GM23338 (cell line): ENCODE measurements around the gene PDSS1. TPM values are rescaled to one million over a fixed set of nuclear protein-coding genes. Genes with fewer than 3 reads are reported as not detected.

ENCODE experiments used
- ATAC-seq: fragments of 200-7000 bp; cut with Tn5 transposase; 3 replicates; pipeline ENCODE4 v1.9.1; 2020
- DNase-seq: peaks from one replicate; pipeline ENCODE4 v3.0.0-alpha.2; 2015; ENCODE audit warnings: low spot score
- H2AFZ ChIP-seq: fragments of 200-600 bp; sonication (generic); 2 replicates; pipeline ENCODE4 v1.8.0; 2016; ENCODE audit warnings: antibody characterized with exemption, mild to moderate bottlenecking, moderate library complexity
- H3F3A ChIP-seq: fragments of 200-600 bp; sonication (generic); replicated peaks from 2 replicates; pipeline ENCODE4 v1.8.0; 2017; ENCODE audit warnings: antibody characterized with exemption, mixed run types, low read depth
- H3K27ac ChIP-seq: fragments of 200-600 bp; sonication (generic); 2 replicates; pipeline ENCODE4 v1.6.1; 2016; ENCODE audit warnings: low read depth
- H3K27me3 ChIP-seq: fragments of 200-600 bp; sonication (generic); 2 replicates; pipeline ENCODE4 v1.8.0; 2016; ENCODE audit warnings: mild to moderate bottlenecking, mixed run types, moderate library complexity; ENCODE audit not compliant: insufficient read depth
- H3K36me3 ChIP-seq: fragments of 200-600 bp; sonication (generic); 2 replicates; pipeline ENCODE4 v1.8.0; 2016; ENCODE audit warnings: mild to moderate bottlenecking; ENCODE audit not compliant: insufficient read depth
- H3K4me1 ChIP-seq: fragments of 200-600 bp; sonication (generic); 2 replicates; pipeline ENCODE4 v1.8.0; 2016; ENCODE audit warnings: mild to moderate bottlenecking, moderate library complexity; ENCODE audit not compliant: insufficient read depth
- H3K4me2 ChIP-seq: fragments of 200-600 bp; sonication (generic); 2 replicates; pipeline ENCODE4 v1.7.1; 2017; ENCODE audit warnings: mixed run types
- H3K4me3 ChIP-seq: fragments of 200-600 bp; sonication (generic); 2 replicates; pipeline ENCODE4 v1.6.1; 2016; ENCODE audit warnings: mixed run types
- H3K79me2 ChIP-seq: fragments of 200-600 bp; sonication (generic); replicated peaks from 2 replicates; pipeline ENCODE4 v1.8.0; 2017; ENCODE audit warnings: mild to moderate bottlenecking; ENCODE audit not compliant: insufficient read depth
- H3K9me2 ChIP-seq: fragments of 200-600 bp; sonication (generic); 2 replicates; pipeline ENCODE4 v1.8.0; 2017; ENCODE audit not compliant: insufficient read depth
- H4K20me1 ChIP-seq: fragments of 200-600 bp; sonication (generic); replicated peaks from 2 replicates; pipeline ENCODE4 v1.8.0; 2017; ENCODE audit warnings: mild to moderate bottlenecking; ENCODE audit not compliant: insufficient read depth
- H3K27ac Mint-ChIP-seq: 2 replicates; pipeline ENCODE4 v1.8.0; 2020; ENCODE audit warnings: inconsistent platforms, mild to moderate bottlenecking, moderate library complexity, mixed read lengths
- H3K27me3 Mint-ChIP-seq: 3 replicates; pipeline ENCODE4 v1.8.0; 2022; ENCODE audit warnings: low read depth, mild to moderate bottlenecking, moderate library complexity, mixed read lengths, inconsistent platforms; ENCODE audit not compliant: insufficient read depth, poor library complexity
- H3K36me3 Mint-ChIP-seq: 3 replicates; pipeline ENCODE4 v1.8.0; 2021; ENCODE audit warnings: low read depth, mild to moderate bottlenecking, inconsistent platforms, moderate library complexity, mixed read lengths
- H3K4me1 Mint-ChIP-seq: 3 replicates; pipeline ENCODE4 v1.8.0; 2020; ENCODE audit warnings: mild to moderate bottlenecking, inconsistent platforms, mixed read lengths
- H3K4me3 Mint-ChIP-seq: 3 replicates; pipeline ENCODE4 v1.8.0; 2021; ENCODE audit warnings: moderate library complexity, mild to moderate bottlenecking, inconsistent platforms, mixed read lengths
- H3K9me3 Mint-ChIP-seq: 3 replicates; pipeline ENCODE4 v1.8.0; 2020; ENCODE audit warnings: moderate library complexity, mild to moderate bottlenecking, inconsistent platforms, mixed read lengths
- CREB1 ChIP-seq: fragments of 250-450 bp; sonication (Bioruptor Pico); IDR thresholded peaks from 2 replicates; pipeline ENCODE4 v1.5.0; 2020; ENCODE audit warnings: low read depth, mild to moderate bottlenecking, moderate library complexity
- CTCF ChIP-seq, 2 experiments: fragments of 200-600 bp in 1 of 2; sonication (generic) in 1 of 2; conservative IDR thresholded peaks; 2 replicates each; pipeline versions ENCODE4 v1.5.1 to v1.6.1; 2016 to 2017; ENCODE audit warnings: antibody characterized with exemption in 2 of 2, low read depth in 2 of 2, mild to moderate bottlenecking in 2 of 2, moderate library complexity in 1 of 2
- EZH2phosphoT487 ChIP-seq: fragments of 200-600 bp; sonication (generic); IDR thresholded peaks from one replicate; pipeline ENCODE4 v1.8.1; 2018; ENCODE audit warnings: antibody characterized with exemption; ENCODE audit not compliant: unreplicated experiment
- JUNB ChIP-seq: IDR thresholded peaks from one replicate; pipeline ENCODE4 v1.6.1; 2016; ENCODE audit warnings: antibody characterized with exemption; ENCODE audit not compliant: unreplicated experiment
- REST ChIP-seq: IDR thresholded peaks from one replicate; pipeline ENCODE4 v1.6.1; 2018; ENCODE audit warnings: antibody characterized with exemption; ENCODE audit not compliant: unreplicated experiment
- STAT1 ChIP-seq: IDR thresholded peaks from one replicate; pipeline ENCODE4 v1.6.1; 2016; ENCODE audit warnings: antibody characterized with exemption; ENCODE audit not compliant: unreplicated experiment
- ZNF331 ChIP-seq: fragments of 250-450 bp; sonication (Bioruptor Pico); IDR thresholded peaks from 2 replicates; pipeline ENCODE4 v1.5.0; 2020; ENCODE audit warnings: low read depth, mild to moderate bottlenecking, moderate library complexity
- polyA plus RNA-seq: library from polyadenylated mRNA; unstranded; fragments of >200 nt; fragmentation: Nextera tagmentation; extraction: Ambion mirVana; gene quantifications from 2 replicates; pipeline ENCODE4 v1.2.1, GENCODE V29; 2016
- total RNA-seq: library from RNA; depleted of rRNA; stranded (reverse); fragments of >200 nt; shearing (Covaris generic); gene quantifications from 2 replicates; pipeline ENCODE4 v1.2.3, GENCODE V29; 2014
- TF ChIP-seq, protein P1 (sequence below): IDR thresholded peaks from 2 replicates; pipeline ENCODE4 v1.6.1; 2016; ENCODE audit warnings: antibody characterized with exemption

The PDSS1 gene
- total and polyA plus RNA-seq, 2 experiments from 2014 or later = 21.5 to 26.2 TPM

GRCh38 chr10:26739071-26739631 lies 41.6 kb downstream of the PDSS1 start (continued):
- TF ChIP-seq JUNB = no peak
- no peak for TF ChIP-seq REST
- no peak for TF ChIP-seq CREB1
- no peak for TF ChIP-seq CTCF (conservative IDR thresholded peaks at IDR 0.05; ENCODE audit: low read depth in 2 of 2)
- TF ChIP-seq, protein P1, sequence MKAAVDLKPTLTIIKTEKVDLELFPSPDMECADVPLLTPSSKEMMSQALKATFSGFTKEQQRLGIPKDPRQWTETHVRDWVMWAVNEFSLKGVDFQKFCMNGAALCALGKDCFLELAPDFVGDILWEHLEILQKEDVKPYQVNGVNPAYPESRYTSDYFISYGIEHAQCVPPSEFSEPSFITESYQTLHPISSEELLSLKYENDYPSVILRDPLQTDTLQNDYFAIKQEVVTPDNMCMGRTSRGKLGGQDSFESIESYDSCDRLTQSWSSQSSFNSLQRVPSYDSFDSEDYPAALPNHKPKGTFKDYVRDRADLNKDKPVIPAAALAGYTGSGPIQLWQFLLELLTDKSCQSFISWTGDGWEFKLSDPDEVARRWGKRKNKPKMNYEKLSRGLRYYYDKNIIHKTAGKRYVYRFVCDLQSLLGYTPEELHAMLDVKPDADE = no peak

GRCh38 chr10:26741368-26741767 lies 43.9 kb downstream of the PDSS1 start:
- DNase-seq (no peak), ATAC-seq (no peak)
- H3F3A ChIP-seq = no peaks in the 10 kb centered on the region
- no peak overlapping the region for H3K4me2 ChIP-seq
- Mint-ChIP-seq H3K4me1 (peaks cover 11% of the 10 kb centered on the region), H3K4me3 (no peak overlapping the region), H3K36me3 (peaks cover 77% of the 10 kb centered on the region), H3K27me3 (peaks cover 5% of the 10 kb centered on the region), H3K27ac (no peak overlapping the region), H3K9me3 (no peaks in the 10 kb centered on the region)
- H2AFZ ChIP-seq = no peak overlapping the region
- H3K4me1 ChIP-seq = peaks cover 5% of the 10 kb centered on the region; the same call in 1 of the 2 replicates
- H3K9me2 ChIP-seq = no peaks in the 10 kb centered on the region
- no peak overlapping the region for H3K4me3 ChIP-seq
- H3K27me3 ChIP-seq = no peaks in the 10 kb centered on the region
- H3K79me2 ChIP-seq = no peaks in the 10 kb centered on the region
- H4K20me1 ChIP-seq = no peaks in the 10 kb centered on the region
- peaks cover 18% of the 10 kb centered on the region for H3K36me3 ChIP-seq
- no peak overlapping the region for H3K27ac ChIP-seq
- TF ChIP-seq ZNF331 (CRISPR knock-in tag) (no peak), EZH2phosphoT487 (no peak)

DNA sequence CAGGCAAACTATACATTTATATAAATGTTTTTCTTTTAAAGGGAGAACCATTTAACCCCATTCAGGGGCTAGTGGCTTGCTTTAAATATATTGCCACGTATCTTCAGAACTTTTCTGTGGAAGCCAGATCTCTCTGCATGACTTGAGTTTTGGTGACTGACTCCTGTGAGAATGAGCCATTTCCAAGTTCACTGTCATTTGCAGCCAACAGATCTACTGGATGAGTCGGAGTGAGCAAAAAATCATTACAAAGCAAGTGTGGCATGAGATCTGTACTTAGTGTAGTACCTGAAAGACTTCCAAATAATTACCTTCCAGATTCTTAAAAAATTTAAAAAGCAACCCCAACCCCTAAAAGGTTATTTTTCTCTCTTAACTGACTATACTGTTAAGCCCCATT lies 45.6 kb downstream of the PDSS1 start:
- DNase-seq (no peak), ATAC-seq (no peak)
- H3F3A ChIP-seq = no peaks in the 10 kb centered on the region
- Mint-ChIP-seq H3K27me3 (peaks cover 5% of the 10 kb centered on the region), H3K4me3 (no peak overlapping the region), H3K36me3 (peaks cover 73% of the 10 kb centered on the region), H3K9me3 (no peaks in the 10 kb centered on the region), H3K27ac (peak overlapping the region; percentile 73), H3K4me1 (peaks cover 11% of the 10 kb centered on the region)
- H3K27me3 ChIP-seq = no peaks in the 10 kb centered on the region
- no peaks in the 10 kb centered on the region for H3K9me2 ChIP-seq
- peaks cover 5% of the 10 kb centered on the region; the same call in 1 of the 2 replicates for H3K4me1 ChIP-seq
- H3K36me3 ChIP-seq = peaks cover 21% of the 10 kb centered on the region
- no peak overlapping the region for H3K4me3 ChIP-seq
- H3K79me2 ChIP-seq = no peaks in the 10 kb centered on the region
- H4K20me1 ChIP-seq = no peaks in the 10 kb centered on the region
- no peak overlapping the region; the same call in 1 of the 2 replicates for H3K27ac ChIP-seq
- H2AFZ ChIP-seq = no peak overlapping the region
- H3K4me2 ChIP-seq = no peak overlapping the region
- no peak for TF ChIP-seq STAT1
- TF ChIP-seq CTCF (conservative IDR thresholded peaks at IDR 0.05; ENCODE audit: low read depth in 2 of 2) = no peak
